Measurements from ENCODE around the gene PTDSS2. TPM values are rescaled to one million over a fixed set of nuclear protein-coding genes. Genes with fewer than 3 reads are reported as not detected.

Gene PTDSS2
- total and polyA plus RNA-seq, 8 donors = 11.3 to 44.7 (median 15.7) TPM

DNA sequence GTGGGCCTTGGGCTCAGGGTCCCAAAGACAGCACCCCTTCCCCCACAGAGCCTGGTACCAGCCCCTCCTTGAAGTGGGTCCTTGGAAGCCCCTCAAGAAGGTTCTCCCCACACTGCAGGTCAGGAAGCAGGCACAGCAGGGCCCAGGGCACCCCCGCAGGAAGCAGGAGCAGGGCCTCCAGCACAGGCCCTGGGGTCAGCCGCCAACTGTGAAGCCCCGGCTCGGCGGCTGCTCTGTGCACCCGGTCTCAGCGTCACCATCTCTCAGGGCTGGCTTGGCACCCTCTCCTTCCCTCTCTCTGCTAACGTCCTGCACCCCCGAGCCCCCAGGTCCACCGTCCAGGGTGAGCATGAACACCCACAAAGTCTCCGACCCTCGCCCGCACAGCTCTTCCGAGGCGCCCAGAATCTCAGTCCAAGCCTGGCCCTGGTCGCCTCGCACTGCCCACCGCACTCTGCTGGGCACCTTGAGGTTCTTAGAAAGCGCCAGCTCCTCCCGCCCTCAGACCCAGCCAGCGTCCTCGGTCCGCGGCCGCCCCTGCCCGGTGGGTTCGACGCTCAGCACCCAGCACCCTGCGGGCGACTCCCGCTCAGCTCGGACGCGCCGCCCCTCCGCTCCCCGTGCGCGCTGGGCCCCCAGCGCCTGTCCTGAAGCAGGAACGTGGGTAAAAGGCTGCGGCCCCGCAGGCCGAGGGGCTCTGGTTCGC lies 33.9 kb upstream of the PTDSS2 start:
- Histone ChIP-seq H3K27ac (peak overlapping the region; percentile 54 to 77 (median 64)), H3K27me3 (no peaks in the 10 kb centered on the region), H3K9me3 (no peaks in the 10 kb centered on the region), H3K36me3 (no peaks in the 10 kb centered on the region), H3K4me3 (peak overlapping the region; percentile 48 to 86 (median 74)), H3K4me1 (peaks cover 0 to 10% (median 0%) of the 10 kb centered on the region in 3 donors)
- DNase-seq = peak in 5 of 6 donors; percentile 6 to 80 (median 35)
- ATAC-seq = peak; percentile 1 to 28 (median 14)
- intact Hi-C loops (cut with DNase I) = no loop called here
- no peak for FAIRE-seq
- 6 to 8% methylated on average over 45 of the region's 45 CpGs for WGBS, 2 donors
- TF ChIP-seq, protein P1, sequence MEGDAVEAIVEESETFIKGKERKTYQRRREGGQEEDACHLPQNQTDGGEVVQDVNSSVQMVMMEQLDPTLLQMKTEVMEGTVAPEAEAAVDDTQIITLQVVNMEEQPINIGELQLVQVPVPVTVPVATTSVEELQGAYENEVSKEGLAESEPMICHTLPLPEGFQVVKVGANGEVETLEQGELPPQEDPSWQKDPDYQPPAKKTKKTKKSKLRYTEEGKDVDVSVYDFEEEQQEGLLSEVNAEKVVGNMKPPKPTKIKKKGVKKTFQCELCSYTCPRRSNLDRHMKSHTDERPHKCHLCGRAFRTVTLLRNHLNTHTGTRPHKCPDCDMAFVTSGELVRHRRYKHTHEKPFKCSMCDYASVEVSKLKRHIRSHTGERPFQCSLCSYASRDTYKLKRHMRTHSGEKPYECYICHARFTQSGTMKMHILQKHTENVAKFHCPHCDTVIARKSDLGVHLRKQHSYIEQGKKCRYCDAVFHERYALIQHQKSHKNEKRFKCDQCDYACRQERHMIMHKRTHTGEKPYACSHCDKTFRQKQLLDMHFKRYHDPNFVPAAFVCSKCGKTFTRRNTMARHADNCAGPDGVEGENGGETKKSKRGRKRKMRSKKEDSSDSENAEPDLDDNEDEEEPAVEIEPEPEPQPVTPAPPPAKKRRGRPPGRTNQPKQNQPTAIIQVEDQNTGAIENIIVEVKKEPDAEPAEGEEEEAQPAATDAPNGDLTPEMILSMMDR (IDR thresholded peaks at IDR 0.05) = no peak

- H3K27ac ChIP-seq = peak overlapping the region; percentile 54 to 77 (median 64)
Measured at GRCh38 chr11:416757-417621, 33.1 kb upstream of the PTDSS2 start.

DNA sequence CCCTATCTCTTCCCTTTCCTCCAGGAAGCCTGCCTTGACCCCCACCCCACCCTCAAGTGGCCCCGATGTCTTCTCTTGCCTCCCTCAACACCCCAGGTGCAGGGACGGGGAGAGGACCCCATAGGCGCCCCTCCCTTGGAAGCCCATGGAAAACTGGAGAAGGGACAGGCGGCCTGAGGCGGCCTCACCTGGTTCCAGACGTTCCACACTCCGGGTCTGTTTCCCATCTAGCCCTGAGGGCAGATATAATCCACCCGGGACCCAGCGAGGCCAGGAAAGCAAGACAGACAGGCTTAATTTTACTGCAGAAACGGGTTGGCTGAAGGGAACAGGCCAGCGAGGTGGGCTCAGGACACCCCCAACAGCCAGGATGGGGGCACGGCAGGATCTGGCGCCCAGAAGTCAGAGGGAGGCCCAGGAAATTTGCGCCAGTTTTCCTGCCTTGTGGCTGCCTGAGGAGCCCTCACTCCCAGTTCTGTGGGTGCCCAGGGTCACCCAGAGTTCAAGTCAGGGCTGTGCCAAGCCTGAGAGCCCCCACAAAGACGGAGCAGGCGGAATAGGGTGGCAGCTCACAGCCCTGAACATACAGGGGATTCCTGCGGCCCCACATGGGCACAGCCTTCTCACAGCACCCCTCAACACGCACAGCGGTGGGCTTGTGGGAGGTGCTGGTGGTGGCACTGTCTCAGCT lies 32.3 kb upstream of the PTDSS2 start:
- ATAC-seq (peak in 2 of 4 donors; percentile 1 to 3), DNase-seq (peak in 4 of 6 donors; percentile 3 to 71 (median 28)), FAIRE-seq (no peak)
- H3K9me3 ChIP-seq = no peaks in the 10 kb centered on the region
- intact Hi-C loops (cut with DNase I) = no loop called here
- H3K27ac ChIP-seq = peak overlapping the region; percentile 54 to 77 (median 64)
- H3K27me3 ChIP-seq = no peaks in the 10 kb centered on the region
- peaks cover 0 to 10% (median 0%) of the 10 kb centered on the region in 3 donors for H3K4me1 ChIP-seq
- WGBS, 2 donors = 49 to 51% methylated on average over 19 of the region's 19 CpGs
- TF ChIP-seq, protein P1 (IDR thresholded peaks at IDR 0.05) = no peak
- no peaks in the 10 kb centered on the region for H3K36me3 ChIP-seq
- H3K4me3 ChIP-seq = peak overlapping the region; percentile 48 to 86 (median 74)

More at GRCh38 chr11:416757-417621, 33.1 kb upstream of the PTDSS2 start:
- DNase-seq (peak; percentile 80 to 91 (median 84)), FAIRE-seq (no peak), ATAC-seq (peak; percentile 91 to 93 (median 92))
- Histone ChIP-seq H3K27me3 (no peaks in the 10 kb centered on the region), H3K9me3 (no peaks in the 10 kb centered on the region), H3K36me3 (no peaks in the 10 kb centered on the region), H3K4me3 (peak overlapping the region; percentile 48 to 86 (median 74)), H3K4me1 (peaks cover 0 to 10% (median 0%) of the 10 kb centered on the region in 3 donors)
- intact Hi-C loops (cut with DNase I) = no loop called here
- 0 to 1% methylated on average over 73 to 97 of the region's 97 CpGs for WGBS, 2 donors
- TF ChIP-seq, protein P1 (IDR thresholded peaks at IDR 0.05) = no peak

DNA sequence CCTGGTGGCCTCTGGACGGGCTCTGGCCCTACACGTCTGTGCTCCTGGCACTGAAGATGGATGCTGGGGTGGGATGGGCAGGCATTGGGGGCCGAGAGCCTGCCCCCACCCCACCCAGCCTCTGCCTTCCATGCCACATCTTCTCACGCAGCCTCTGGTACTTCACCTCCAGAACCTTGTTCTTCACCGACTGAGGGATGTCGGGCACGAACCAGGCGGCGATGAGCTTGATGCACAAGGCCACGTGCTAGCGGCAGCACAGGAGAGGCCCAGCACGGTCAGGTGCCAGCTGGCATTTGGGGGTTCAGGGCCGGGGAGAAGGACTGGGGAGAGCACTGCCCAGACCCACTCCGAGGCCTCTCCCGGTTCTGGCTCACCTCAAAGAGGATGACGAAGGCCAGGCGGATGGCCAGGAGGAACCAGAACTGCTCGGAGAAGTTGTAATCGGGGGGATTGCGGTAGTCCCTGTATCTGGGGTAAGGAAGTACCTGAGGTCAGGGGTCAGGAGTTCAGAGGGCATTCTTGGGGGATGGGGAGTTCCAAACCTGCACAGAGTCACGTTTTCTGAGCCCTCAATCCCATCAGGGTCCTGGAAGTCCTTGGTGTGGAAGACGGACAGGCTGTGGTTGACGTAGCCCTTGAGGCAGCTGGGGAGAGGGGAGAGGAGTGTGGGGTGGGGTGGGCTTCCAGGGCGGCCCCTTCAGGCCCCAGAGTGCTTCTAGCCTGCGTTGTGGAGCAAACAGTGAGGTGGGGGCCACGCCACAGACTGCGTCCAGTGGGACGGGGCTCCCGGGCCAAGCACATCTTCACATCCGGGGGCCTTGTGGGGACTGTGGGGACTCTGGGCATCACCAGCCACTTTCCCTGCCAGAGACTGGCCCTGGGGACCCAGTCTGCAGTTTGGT lies 31.5 kb upstream of the PTDSS2 start:
- Histone ChIP-seq H3K4me1 (peaks cover 0 to 10% (median 0%) of the 10 kb centered on the region in 3 donors), H3K27ac (no peak overlapping the region), H3K9me3 (no peaks in the 10 kb centered on the region), H3K4me3 (no peak overlapping the region), H3K27me3 (no peaks in the 10 kb centered on the region), H3K36me3 (no peaks in the 10 kb centered on the region)
- FAIRE-seq = no peak
- peak in 4 of 6 donors; percentile 25 to 76 (median 52) for DNase-seq
- TF ChIP-seq, protein P1 (IDR thresholded peaks at IDR 0.05) = no peak
- no peak for ATAC-seq
- 92 to 94% methylated on average over 29 to 30 of the region's 30 CpGs for WGBS, 2 donors
- intact Hi-C loops (cut with DNase I) = no loop called here
